GM19324 (cell line): ENCODE measurements around the gene METTL23.

Experiments used
- ATAC-seq: cut with Tn5 transposase; IDR thresholded peaks from one replicate; pipeline ENCODE4 v1.9.1; 2021; ENCODE audit warnings: mild to moderate bottlenecking, moderate library complexity; ENCODE audit not compliant: unreplicated experiment, low FRiP score

Gene METTL23

DNA sequence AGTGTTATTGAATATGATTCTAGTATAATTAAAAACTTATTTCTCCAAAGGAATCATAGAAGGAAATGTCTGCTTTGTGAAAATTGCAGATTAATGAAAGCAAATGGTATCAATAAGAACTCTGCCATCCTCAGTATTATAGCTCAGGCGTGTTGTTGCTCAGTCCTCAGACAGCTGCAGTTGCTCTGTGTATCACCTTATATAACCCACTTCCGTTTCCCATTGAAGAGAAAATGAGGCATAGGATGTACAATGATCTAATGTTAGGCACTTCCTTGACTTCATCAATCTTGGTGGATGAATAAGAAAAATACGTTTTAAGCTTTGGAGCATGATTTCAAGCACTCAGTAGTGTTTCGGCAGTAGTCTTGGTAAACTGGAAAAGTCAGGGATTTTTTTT is 25.4 kb downstream of the METTL23 start:
- no peak for ATAC-seq

DNA sequence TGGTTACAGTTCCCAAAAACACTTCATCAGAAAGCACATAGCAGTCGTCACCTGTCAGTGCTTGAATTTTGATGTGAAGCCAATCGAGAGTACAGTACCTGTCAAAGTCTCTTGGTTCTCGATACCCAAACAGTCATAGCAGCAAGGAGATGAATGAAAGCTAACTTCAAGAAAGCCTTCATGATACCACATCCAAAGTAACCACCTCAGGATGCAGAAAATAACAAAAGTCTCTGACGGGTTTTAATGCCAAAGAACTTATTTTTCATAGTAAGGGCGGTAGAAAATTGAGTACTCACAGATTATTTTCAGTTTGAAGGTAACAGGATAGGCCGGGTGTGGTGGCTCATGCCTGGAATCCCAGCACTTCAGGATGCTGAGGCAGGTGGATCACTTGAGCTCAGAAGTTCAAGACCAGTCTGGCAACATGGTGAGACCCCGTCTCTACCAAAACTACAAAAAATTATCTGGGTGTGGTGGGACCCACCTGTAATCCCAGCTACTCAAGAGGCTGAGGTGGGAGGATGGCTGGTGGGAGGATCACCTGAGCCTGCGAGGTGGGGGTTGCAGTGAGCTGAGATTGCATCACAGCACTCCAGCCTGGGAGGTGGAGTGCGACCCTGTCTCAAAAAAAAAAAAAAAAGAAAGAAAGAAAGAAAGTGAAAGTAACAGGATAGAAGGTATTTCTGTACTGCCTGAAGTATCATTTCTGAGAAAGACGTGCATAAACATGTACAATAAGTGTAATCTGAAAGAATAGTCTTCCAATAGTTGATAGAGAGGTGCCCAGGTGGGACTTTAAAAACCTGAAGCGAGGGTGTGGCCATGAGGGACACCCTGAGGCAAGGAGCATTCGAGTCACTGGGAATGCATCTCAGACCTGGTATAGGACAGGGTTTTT is 26.7 kb downstream of the METTL23 start:
- ATAC-seq = no peak

- no peak for ATAC-seq
Observed at GRCh38 chr17:76755285-76755684, 28.6 kb downstream of the METTL23 start.

- no peak for ATAC-seq
Observed at GRCh38 chr17:76757256-76757655, 30.6 kb downstream of the METTL23 start.

- no peak for ATAC-seq
Observed at GRCh38 chr17:76758570-76758969, 31.9 kb downstream of the METTL23 start.

GRCh38 chr17:76772842-76773525 is 46.3 kb downstream of the METTL23 start:
- no peak for ATAC-seq

DNA sequence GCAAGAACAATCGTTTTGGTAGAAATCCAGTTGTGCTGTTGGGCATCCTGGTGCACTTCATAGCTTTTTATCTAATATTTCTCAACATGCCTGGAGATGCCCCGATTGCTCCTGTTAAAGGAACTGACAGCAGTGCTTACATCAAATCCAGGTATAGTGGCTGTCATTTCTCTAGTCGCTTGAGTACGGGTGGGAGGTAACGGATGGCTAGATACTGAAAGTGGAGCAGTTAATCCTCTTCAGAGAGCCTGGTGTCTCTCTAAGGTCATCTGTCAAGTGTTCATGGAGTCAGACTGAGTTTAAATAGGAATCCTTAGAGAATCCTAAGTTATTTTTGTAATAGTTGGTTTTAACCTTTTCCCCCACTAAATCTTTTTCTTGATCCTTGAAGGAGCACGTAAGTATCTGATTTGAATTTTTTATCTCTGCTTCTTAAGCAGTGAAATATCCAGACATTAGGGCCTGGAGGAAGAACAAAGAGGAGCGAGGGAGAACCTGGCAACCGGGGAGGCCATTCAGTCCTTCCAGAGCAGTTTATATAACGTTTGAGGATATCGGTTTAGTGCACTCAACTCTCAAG is 48.5 kb downstream of the METTL23 start:
- no peak for ATAC-seq

DNA sequence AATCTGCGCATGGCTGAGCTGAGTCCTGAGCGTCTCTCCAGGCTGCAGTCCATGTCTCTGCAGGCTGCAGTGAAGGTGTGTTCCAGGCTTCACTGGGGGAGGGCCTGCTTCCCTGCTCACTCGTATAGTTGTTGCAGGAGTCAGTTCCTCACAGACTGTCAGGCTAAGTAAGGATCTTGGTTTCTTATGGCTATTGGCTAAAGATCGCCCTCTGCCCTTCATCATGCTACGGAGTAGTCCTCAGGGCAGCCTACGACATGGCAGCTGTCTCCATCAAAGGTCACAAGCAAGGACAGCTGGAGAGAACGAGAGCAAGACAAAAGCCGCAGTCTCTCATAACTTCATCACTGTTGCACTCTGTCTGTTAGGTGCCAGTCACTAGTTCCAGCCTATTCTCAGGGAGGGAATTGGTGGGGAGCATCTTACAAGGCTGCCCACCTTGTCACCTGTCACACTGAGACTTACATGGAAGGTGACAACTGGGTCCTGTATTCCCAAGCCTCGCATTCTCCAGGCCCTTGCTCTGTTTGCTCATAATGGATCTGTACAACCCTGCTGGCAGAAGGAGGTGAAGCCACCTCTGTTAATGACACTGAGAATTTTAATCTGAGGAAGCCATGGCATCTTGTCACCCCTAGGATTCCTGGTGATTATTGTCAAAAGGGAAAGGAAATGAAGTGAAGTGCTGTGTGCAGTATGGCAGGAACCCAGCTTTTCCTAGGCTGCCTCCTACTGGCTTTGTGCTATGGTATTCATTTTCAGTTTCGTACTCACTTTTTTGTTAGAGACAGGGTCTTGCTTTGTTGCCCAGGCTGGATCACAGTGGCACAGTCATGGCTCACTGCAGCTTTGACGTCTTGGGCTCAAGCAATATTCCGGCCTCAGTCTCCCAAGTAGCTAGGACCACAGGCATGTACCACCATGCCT is 54.7 kb downstream of the METTL23 start:
- ATAC-seq = no peak

DNA sequence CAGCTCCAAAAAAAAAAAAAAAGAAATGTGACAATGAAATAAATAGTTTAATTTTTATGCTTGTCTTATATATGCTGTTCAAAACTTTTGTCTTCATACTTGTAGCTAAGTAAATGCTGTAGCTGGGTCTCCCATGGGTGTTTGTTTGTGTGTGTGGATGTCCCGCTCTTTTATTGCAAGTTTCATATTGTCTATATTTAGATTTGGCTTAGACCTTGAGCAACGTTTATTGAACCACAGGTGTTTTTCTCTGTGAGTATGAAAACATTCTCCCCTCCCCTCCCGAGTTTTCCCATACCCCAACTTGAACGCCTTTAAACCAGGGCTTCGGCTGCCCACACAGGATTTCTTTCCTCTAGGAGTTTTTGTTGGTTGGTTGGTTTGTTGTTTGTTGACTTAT is 56.5 kb downstream of the METTL23 start:
- no peak for ATAC-seq
